HepG2 (cell line): ENCODE measurements around the gene RPL18. TPM values are rescaled to one million over a fixed set of nuclear protein-coding genes. Genes with fewer than 3 reads are reported as not detected.

ENCODE experiments used
- ATAC-seq: fragments of 200-7000 bp; cut with Tn5 transposase; 3 replicates; pipeline ENCODE4 v1.9.1; 2020; ENCODE audit warnings: mild to moderate bottlenecking, moderate library complexity
- BruUV-seq: library from RNA; stranded (reverse); fragments of 400-500 nt; replicated peaks from 2 replicates; lab custom pipeline; 2021; lab: Mats Ljungman, UMichigan
- CTCF ChIA-PET: fragments of 300-600 bp; formaldehyde crosslinking; extraction: SDS; loops from one replicate; lab custom pipeline; 2021; ENCODE audit warnings: low total read pairs, inconsistent platforms, low intra/inter-chr PET ratio; lab: Yijun Ruan, JAX
- POLR2A ChIA-PET: fragments of 350-600 bp; sonication (Branson Sonifier 250); formaldehyde crosslinking; loops from one replicate; lab custom pipeline; 2020; ENCODE audit warnings: antibody characterized with exemption, inconsistent platforms; lab: Yijun Ruan, JAX
- DNase-seq: peaks from one replicate; pipeline ENCODE4 v3.0.0-alpha.2; 2015; ENCODE audit warnings: low spot score
- FAIRE-seq: peaks from 3 replicates; lab custom pipeline; 2011; peaks lifted over from hg19 to GRCh38; lab: Jason Lieb, UNC
- H2AFZ ChIP-seq: one replicate; pipeline ENCODE4 v1.6.1; 2011; ENCODE audit warnings: low read length, inconsistent platforms
- H3K27ac ChIP-seq: fragments of 300-600 bp; 3 replicates; pipeline ENCODE4 v1.8.0; 2011; ENCODE audit warnings: mixed run types, mild to moderate bottlenecking, mixed read lengths, low read length, inconsistent platforms; ENCODE audit not compliant: insufficient read depth; ENCODE audit errors: extremely low read length
- H3K27me3 ChIP-seq, 2 experiments: fragments of 200-600 bp in 1 of 2; 2 replicates in 1 of 2; 3 replicates in 1 of 2; pipeline versions ENCODE4 v1.6.0 to v1.8.0; 2011; ENCODE audit warnings: low read length in 2 of 2, mild to moderate bottlenecking in 2 of 2, moderate library complexity in 2 of 2, inconsistent platforms in 1 of 2; ENCODE audit not compliant: insufficient read depth in 2 of 2, control insufficient read depth in 1 of 2
- H3K36me3 ChIP-seq, 2 experiments: fragments of 200-600 bp in 1 of 2; replicated peaks in 1 of 2; 2 replicates in 1 of 2; 3 replicates in 1 of 2; pipeline versions ENCODE4 v1.5.1 to v1.8.0; 2011; ENCODE audit warnings: low read length in 2 of 2, inconsistent platforms in 1 of 2; ENCODE audit not compliant: insufficient read depth in 2 of 2, control insufficient read depth in 1 of 2
- H3K4me1 ChIP-seq: 2 replicates; pipeline ENCODE4 v1.5.1; 2012; ENCODE audit warnings: low read length, inconsistent platforms; ENCODE audit not compliant: insufficient read depth
- H3K4me2 ChIP-seq: 2 replicates; pipeline ENCODE4 v1.6.0; 2011; ENCODE audit warnings: low read depth, low read length, inconsistent platforms
- H3K4me3 ChIP-seq, 3 experiments: fragments of 200-600 bp in 1 of 3; sonication (generic), shearing (Covaris generic) in 1 of 3; replicated peaks in 1 of 3; 2 replicates each; pipeline ENCODE4 v1.5.1; 2011 to 2016; ENCODE audit warnings: low read length in 3 of 3, inconsistent platforms in 2 of 3, low read depth in 2 of 3, mild to moderate bottlenecking in 2 of 3, control low read depth in 1 of 3, mixed read lengths in 1 of 3; ENCODE audit not compliant: insufficient read depth in 1 of 3
- H3K79me2 ChIP-seq: one replicate; pipeline ENCODE4 v1.6.1; 2011; ENCODE audit warnings: low read length, inconsistent platforms; ENCODE audit not compliant: insufficient read depth
- H3K9ac ChIP-seq: 2 replicates; pipeline ENCODE4 v1.6.0; 2011; ENCODE audit warnings: mild to moderate bottlenecking, low read depth, low read length, inconsistent platforms; ENCODE audit not compliant: insufficient read depth
- H3K9me3 ChIP-seq: 2 replicates; pipeline ENCODE4 v1.5.1; 2012; ENCODE audit warnings: mild to moderate bottlenecking, low read length
- H4K20me1 ChIP-seq: 2 replicates; pipeline ENCODE4 v1.6.0; 2011; ENCODE audit warnings: inconsistent platforms, mild to moderate bottlenecking, low read length, moderate library complexity; ENCODE audit not compliant: insufficient read depth
- EED ChIP-seq: sonication (generic); formaldehyde crosslinking; IDR thresholded peaks from 2 replicates; pipeline ENCODE4 v1.5.0; 2020; ENCODE audit warnings: mild to moderate bottlenecking, missing genetic modification reagents
- GFI1 ChIP-seq: sonication (generic); formaldehyde crosslinking; IDR thresholded peaks from 2 replicates; pipeline ENCODE4 v1.5.0; 2020; ENCODE audit warnings: missing genetic modification reagents, mild to moderate bottlenecking, borderline replicate concordance
- HNF4A ChIP-seq: sonication (generic); formaldehyde crosslinking; IDR thresholded peaks from 2 replicates; pipeline ENCODE4 v1.4.0; 2020; ENCODE audit warnings: missing genetic modification reagents
- KDM2A ChIP-seq: sonication (generic); formaldehyde crosslinking; IDR thresholded peaks from 2 replicates; pipeline ENCODE4 v1.4.0; 2020; ENCODE audit warnings: low read depth, missing genetic modification reagents, borderline replicate concordance
- NFATC3 ChIP-seq: sonication (generic); formaldehyde crosslinking; IDR thresholded peaks from 2 replicates; pipeline ENCODE4 v1.5.1; 2020; ENCODE audit warnings: mild to moderate bottlenecking, missing genetic modification reagents
- PHF5A ChIP-seq: IDR thresholded peaks from one replicate; pipeline ENCODE4 v1.6.1; 2018; ENCODE audit warnings: low read depth, missing genetic modification reagents; ENCODE audit not compliant: unreplicated experiment
- SALL1 ChIP-seq: sonication (generic); formaldehyde crosslinking; IDR thresholded peaks from 2 replicates; pipeline ENCODE4 v1.8.0; 2022; ENCODE audit warnings: mild to moderate bottlenecking, missing genetic modification reagents
- SMAD9 ChIP-seq: sonication (generic); formaldehyde crosslinking; IDR thresholded peaks from 2 replicates; pipeline ENCODE4 v1.5.1; 2020; ENCODE audit warnings: mild to moderate bottlenecking, missing genetic modification reagents
- SNAI1 ChIP-seq: sonication (generic); formaldehyde crosslinking; IDR thresholded peaks from 2 replicates; pipeline ENCODE4 v1.5.0; 2020; ENCODE audit warnings: mild to moderate bottlenecking, missing genetic modification reagents, borderline replicate concordance
- SNRNP70 ChIP-seq: fragments of 200-400 bp; formaldehyde crosslinking; IDR thresholded peaks from 2 replicates; pipeline ENCODE4 v1.6.1; 2017; ENCODE audit warnings: mild to moderate bottlenecking, low read depth, low read length, moderate library complexity
- SOX13 ChIP-seq, 3 experiments: fragments of 450-650 bp in 1 of 3; sonication (generic) in 1 of 3; formaldehyde crosslinking in 1 of 3; IDR thresholded peaks in 2 of 3; conservative IDR thresholded peaks in 1 of 3; 2 replicates each; pipeline versions ENCODE4 v1.5.0 to v1.6.1; 2016 to 2020; ENCODE audit warnings: antibody characterized with exemption in 1 of 3, mild to moderate bottlenecking in 1 of 3, missing compliant biosample characterization in 1 of 3, missing genetic modification reagents in 1 of 3, moderate library complexity in 1 of 3
- SOX5 ChIP-seq: IDR thresholded peaks from 2 replicates; pipeline ENCODE4 v1.6.1; 2016; ENCODE audit warnings: borderline replicate concordance
- SOX6 ChIP-seq, 2 experiments: fragments of 450-650 bp in 1 of 2; sonication (generic) in 1 of 2; formaldehyde crosslinking in 1 of 2; IDR thresholded peaks; 2 replicates each; pipeline versions ENCODE4 v1.4.0 to v1.6.1; 2017 to 2020; ENCODE audit warnings: antibody characterized with exemption in 1 of 2, mild to moderate bottlenecking in 1 of 2, missing genetic modification reagents in 1 of 2
- TBX2 ChIP-seq: sonication (generic); formaldehyde crosslinking; IDR thresholded peaks from 2 replicates; pipeline ENCODE4 v1.5.0; 2020; ENCODE audit warnings: missing genetic modification reagents, mild to moderate bottlenecking, borderline replicate concordance
- TBX3 ChIP-seq: fragments of 450-650 bp; IDR thresholded peaks from 2 replicates; pipeline ENCODE4 v1.6.1; 2017; ENCODE audit warnings: antibody characterized with exemption, mild to moderate bottlenecking, inconsistent platforms, borderline replicate concordance
- ZMYM3 ChIP-seq: sonication (generic); formaldehyde crosslinking; IDR thresholded peaks from 2 replicates; pipeline ENCODE4 v1.5.1; 2020; ENCODE audit warnings: mild to moderate bottlenecking, missing genetic modification reagents
- ZNF44 ChIP-seq: sonication (generic); formaldehyde crosslinking; IDR thresholded peaks from 2 replicates; pipeline ENCODE4 v1.5.1; 2020; ENCODE audit warnings: mild to moderate bottlenecking, missing genetic modification reagents
- ZNF570 ChIP-seq: sonication (generic); formaldehyde crosslinking; IDR thresholded peaks from 2 replicates; pipeline ENCODE4 v1.4.0; 2020; ENCODE audit warnings: mild to moderate bottlenecking, missing genetic modification reagents, borderline replicate concordance
- WGBS: methylation state at CpG from one replicate; pipeline ENCODE4 v1.1.6; 2017; ENCODE audit warnings: low lambda C conversion rate; 5-methylcytosine and 5-hydroxymethylcytosine counted together
- in situ Hi-C: cut with HindIII; loops from 2 replicates; pipeline ENCODE4 v1.10.0; 2017; ENCODE audit warnings: low pct_unique_long_range_greater_than_20kb; ENCODE audit not compliant: extremely low pct_ligation_motif_present
- intact Hi-C: fragments of 100-400 bp; cut with micrococcal nuclease; formaldehyde crosslinking; loops from one replicate; pipeline ENCODE4 v1.10.0; 2022; ENCODE audit not compliant: unreplicated experiment
- polyA plus RNA-seq, 8 experiments: library from polyadenylated mRNA; depleted of rRNA in 3 of 8; stranded (reverse) in 7 of 8; unstranded in 1 of 8; fragments of >200 nt; fragmentation: Illumina TruSeq in 4 of 8; extraction: Trizol in 4 of 8; gene quantifications; 2 replicates each; pipeline versions ENCODE4 v1.2.1 to v1.2.3, GENCODE V29; 2011 to 2016; ENCODE audit warnings: low read depth in 4 of 8, missing spikeins in 1 of 8, mixed read lengths in 1 of 8; ENCODE audit not compliant: insufficient read depth in 1 of 8
- total RNA-seq, 5 experiments: library from RNA; depleted of rRNA; stranded (reverse); fragments of >200 nt; fragmentation: Illumina TruSeq; extraction: Trizol; gene quantifications; 2 replicates each; pipeline ENCODE4 v1.2.3, GENCODE V29; 2016; ENCODE audit warnings: low read depth in 1 of 5
- TF ChIP-seq, protein P1 (sequence below): sonication (generic); formaldehyde crosslinking; IDR thresholded peaks from 2 replicates; pipeline ENCODE4 v1.4.0; 2020; ENCODE audit warnings: missing genetic modification reagents
- TF ChIP-seq, protein P2 (sequence below): sonication (generic); formaldehyde crosslinking; IDR thresholded peaks from 2 replicates; pipeline ENCODE4 v1.4.0; 2020; ENCODE audit warnings: missing genetic modification reagents

RPL18 gene
- total and polyA plus RNA-seq, 2 of the 13 experiments (the other 11 are each of a cell fraction or from before 2014, with no cell fraction given): 1,485 to 1,639 TPM

DNA sequence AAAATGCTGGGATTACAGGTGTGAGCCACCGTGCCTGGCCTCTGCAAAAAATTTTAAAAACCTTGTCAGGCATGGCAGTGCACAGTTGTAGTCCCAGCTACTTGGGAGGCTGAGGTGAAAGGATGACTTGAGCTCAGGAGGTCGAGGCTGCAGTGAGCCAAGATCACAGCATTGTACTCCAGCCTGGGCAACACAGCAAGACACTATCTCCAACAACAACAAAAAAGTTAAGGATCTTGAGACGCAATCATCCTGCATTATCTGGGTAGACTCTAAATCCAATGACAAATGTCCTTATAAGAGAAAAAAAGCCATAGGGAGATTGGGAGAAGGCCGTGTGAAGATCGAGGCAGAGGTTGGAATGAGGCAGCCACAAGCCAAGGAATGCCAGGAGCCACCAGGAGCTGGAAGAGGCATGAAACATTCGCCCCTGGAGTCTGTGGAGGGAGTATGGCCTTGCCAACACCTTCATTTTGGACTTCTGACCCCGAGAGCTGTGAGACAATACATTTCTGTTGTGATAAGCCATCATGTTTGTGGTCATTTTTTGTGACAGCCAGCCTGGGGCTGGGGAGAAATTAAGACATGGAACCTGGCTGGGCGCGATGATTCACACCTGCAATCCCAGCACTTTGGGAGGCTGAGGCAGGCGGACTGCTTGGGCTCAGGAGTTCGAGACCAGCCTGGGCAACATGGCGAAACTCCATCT is 32.1 kb upstream of the RPL18 start:
- Histone ChIP-seq H3K9me3 (no peaks in the 10 kb centered on the region), H3K4me3 (no peak overlapping the region), H3K4me1 (peaks cover 16% of the 10 kb centered on the region), H3K79me2 (no peaks in the 10 kb centered on the region), H3K27me3 (no peaks in the 10 kb centered on the region), H2AFZ (no peak overlapping the region), H3K4me2 (no peak overlapping the region), H3K27ac (no peak overlapping the region), H4K20me1 (no peaks in the 10 kb centered on the region), H3K9ac (no peak overlapping the region), H3K36me3 (no peaks in the 10 kb centered on the region)
- ChIA-PET CTCF (no interaction called here), POLR2A (no interaction called here)
- no TSS peak for BruUV-seq
- ATAC-seq: no peak
- 54% methylated on average over 12 of the region's 12 CpGs for WGBS
- in situ Hi-C loops (no loop called here), intact Hi-C loops (no loop called here)
- no peak for FAIRE-seq
- DNase-seq: peak; percentile 48
- TF ChIP-seq SALL1 (peak; percentile 43; the same call in 1 of the 2 replicates), SNAI1 (CRISPR knock-in tag) (no peak), ZMYM3 (CRISPR knock-in tag) (peak; percentile 47; the same call in 1 of the 2 replicates), SOX13 (IDR thresholded peaks at IDR 0.05) (no peak), SOX13 (CRISPR knock-in tag; conservative IDR thresholded peaks at IDR 0.05 in 1 of 2, IDR thresholded peaks at IDR 0.05 in 1 of 2) (peak in 1 of 2 experiments; percentile 60; a peak in 1 of 4 replicates), TBX3 (peak; percentile 41; the same call in 1 of the 2 replicates), TBX2 (CRISPR knock-in tag) (peak; percentile 60; the same call in 1 of the 2 replicates), ZNF44 (CRISPR knock-in tag) (no peak), PHF5A (CRISPR knock-in tag) (no peak), GFI1 (CRISPR knock-in tag) (no peak), HNF4A (CRISPR knock-in tag) (peak; percentile 58), SMAD9 (CRISPR knock-in tag) (no peak), SOX5 (peak; percentile 66; the same call in 1 of the 2 replicates), ZNF570 (CRISPR knock-in tag) (no peak), SOX6 (IDR thresholded peaks at IDR 0.05) (no peak), SOX6 (CRISPR knock-in tag; IDR thresholded peaks at IDR 0.05) (peak; percentile 74), NFATC3 (CRISPR knock-in tag) (no peak), EED (CRISPR knock-in tag) (no peak), SNRNP70 (no peak), KDM2A (CRISPR knock-in tag) (no peak)
- TF ChIP-seq, protein P1, sequence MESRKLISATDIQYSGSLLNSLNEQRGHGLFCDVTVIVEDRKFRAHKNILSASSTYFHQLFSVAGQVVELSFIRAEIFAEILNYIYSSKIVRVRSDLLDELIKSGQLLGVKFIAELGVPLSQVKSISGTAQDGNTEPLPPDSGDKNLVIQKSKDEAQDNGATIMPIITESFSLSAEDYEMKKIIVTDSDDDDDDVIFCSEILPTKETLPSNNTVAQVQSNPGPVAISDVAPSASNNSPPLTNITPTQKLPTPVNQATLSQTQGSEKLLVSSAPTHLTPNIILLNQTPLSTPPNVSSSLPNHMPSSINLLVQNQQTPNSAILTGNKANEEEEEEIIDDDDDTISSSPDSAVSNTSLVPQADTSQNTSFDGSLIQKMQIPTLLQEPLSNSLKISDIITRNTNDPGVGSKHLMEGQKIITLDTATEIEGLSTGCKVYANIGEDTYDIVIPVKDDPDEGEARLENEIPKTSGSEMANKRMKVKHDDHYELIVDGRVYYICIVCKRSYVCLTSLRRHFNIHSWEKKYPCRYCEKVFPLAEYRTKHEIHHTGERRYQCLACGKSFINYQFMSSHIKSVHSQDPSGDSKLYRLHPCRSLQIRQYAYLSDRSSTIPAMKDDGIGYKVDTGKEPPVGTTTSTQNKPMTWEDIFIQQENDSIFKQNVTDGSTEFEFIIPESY: peak; percentile 72; the same call in 1 of the 2 replicates
- TF ChIP-seq, protein P2, sequence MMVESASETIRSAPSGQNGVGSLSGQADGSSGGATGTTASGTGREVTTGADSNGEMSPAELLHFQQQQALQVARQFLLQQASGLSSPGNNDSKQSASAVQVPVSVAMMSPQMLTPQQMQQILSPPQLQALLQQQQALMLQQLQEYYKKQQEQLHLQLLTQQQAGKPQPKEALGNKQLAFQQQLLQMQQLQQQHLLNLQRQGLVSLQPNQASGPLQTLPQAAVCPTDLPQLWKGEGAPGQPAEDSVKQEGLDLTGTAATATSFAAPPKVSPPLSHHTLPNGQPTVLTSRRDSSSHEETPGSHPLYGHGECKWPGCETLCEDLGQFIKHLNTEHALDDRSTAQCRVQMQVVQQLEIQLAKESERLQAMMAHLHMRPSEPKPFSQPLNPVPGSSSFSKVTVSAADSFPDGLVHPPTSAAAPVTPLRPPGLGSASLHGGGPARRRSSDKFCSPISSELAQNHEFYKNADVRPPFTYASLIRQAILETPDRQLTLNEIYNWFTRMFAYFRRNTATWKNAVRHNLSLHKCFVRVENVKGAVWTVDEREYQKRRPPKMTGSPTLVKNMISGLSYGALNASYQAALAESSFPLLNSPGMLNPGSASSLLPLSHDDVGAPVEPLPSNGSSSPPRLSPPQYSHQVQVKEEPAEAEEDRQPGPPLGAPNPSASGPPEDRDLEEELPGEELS (CRISPR knock-in tag): 0 out of 2 replicates have a peak, but pooled peaks have one; percentile 9
